Measurements from ENCODE around the gene AFAP1L1.

The AFAP1L1 gene

GRCh38 chr5:149367249-149367971 is 95.8 kb downstream of the AFAP1L1 start:
- TF ChIP-seq ZNF274 (IDR thresholded peaks at IDR 0.05; ENCODE audit: low read depth, low read length) = no peak

GRCh38 chr5:149367972-149368645 is 96.5 kb downstream of the AFAP1L1 start:
- no peak overlapping the region for H3K4me3 ChIP-seq (ENCODE audit: low read length)
- no peak for TF ChIP-seq ZNF274 (IDR thresholded peaks at IDR 0.05; ENCODE audit: low read depth, low read length)

More at GRCh38 chr5:149367249-149367971, 95.8 kb downstream of the AFAP1L1 start:
- H3K4me3 ChIP-seq (ENCODE audit: low read length) = no peak overlapping the region

GRCh38 chr5:149370878-149371277 is 99.2 kb downstream of the AFAP1L1 start:
- TF ChIP-seq ZNF274 (IDR thresholded peaks at IDR 0.05; ENCODE audit: low read depth, low read length) = no peak
- no peak overlapping the region for H3K4me3 ChIP-seq (ENCODE audit: low read length)

- H3K4me3 ChIP-seq (ENCODE audit: low read length) = no peak overlapping the region
- TF ChIP-seq ZNF274 (IDR thresholded peaks at IDR 0.05; ENCODE audit: low read depth, low read length) = no peak
Observed at GRCh38 chr5:149371296-149371962, 99.8 kb downstream of the AFAP1L1 start.

DNA sequence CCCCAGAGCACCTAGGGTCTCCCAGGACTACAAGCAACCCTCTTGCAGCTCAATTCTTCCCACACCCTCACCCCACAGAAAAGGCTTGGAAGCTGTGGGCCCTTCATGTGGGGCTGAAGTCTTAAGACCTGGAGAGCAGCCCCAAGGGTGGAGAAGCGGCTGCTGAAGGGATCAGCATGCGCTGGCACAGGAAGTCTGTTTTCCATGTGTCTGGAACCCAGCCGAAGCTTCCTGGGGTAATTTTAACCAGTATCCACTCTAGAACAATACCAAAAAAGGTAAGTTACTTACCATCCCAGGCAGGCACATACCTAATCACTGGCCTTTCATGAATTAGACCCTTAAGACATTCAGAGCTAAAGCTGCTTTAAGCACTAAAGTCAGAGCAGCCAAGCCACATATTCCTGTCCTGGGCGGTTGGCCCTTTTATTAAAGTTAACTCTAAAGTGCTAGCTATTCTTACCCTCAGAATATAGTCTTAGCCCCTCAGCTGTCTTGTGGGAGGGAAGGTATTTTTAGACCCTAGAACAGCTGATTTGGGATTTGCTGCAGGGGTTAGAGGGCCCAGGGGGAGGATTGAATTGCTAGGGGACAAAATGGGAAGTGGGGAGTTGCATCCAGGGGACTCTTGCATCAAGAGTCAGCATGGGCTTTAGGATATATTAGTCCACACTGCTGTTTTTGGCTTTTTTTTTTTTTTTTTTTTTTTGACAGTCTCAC is 100.6 kb downstream of the AFAP1L1 start:
- H3K4me3 ChIP-seq (ENCODE audit: low read length) = no peak overlapping the region
- TF ChIP-seq ZNF274 (IDR thresholded peaks at IDR 0.05; ENCODE audit: low read depth, low read length) = no peak

DNA sequence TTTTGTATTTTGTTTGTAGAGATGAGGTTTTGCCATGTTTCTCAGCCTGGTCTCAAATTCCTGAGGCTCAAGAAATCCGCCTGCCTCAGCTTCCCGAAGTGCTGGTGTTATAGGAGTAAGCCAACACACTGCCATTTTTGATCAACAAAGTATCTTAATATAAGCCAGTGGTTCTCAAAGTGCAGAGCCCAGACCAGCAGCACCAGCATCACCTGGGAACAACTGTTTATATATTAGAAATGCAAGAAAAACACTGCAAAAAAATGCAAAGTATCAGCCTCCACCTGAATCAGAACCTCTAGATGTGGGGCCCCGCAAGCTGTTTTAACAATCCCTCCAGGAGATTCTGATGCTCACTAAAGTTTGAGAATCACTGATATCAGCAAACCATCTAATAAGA is 101.3 kb downstream of the AFAP1L1 start:
- H3K4me3 ChIP-seq (ENCODE audit: low read length) = no peak overlapping the region
- TF ChIP-seq ZNF274 (IDR thresholded peaks at IDR 0.05; ENCODE audit: low read depth, low read length) = no peak

GRCh38 chr5:149374303-149374702 is 102.6 kb downstream of the AFAP1L1 start:
- no peak overlapping the region for H3K4me3 ChIP-seq (ENCODE audit: low read length)
- no peak for TF ChIP-seq ZNF274 (IDR thresholded peaks at IDR 0.05; ENCODE audit: low read depth, low read length)

GRCh38 chr5:149374801-149375200 is 103.1 kb downstream of the AFAP1L1 start:
- no peak overlapping the region for H3K4me3 ChIP-seq (ENCODE audit: low read length)
- TF ChIP-seq ZNF274 (IDR thresholded peaks at IDR 0.05; ENCODE audit: low read depth, low read length) = no peak

DNA sequence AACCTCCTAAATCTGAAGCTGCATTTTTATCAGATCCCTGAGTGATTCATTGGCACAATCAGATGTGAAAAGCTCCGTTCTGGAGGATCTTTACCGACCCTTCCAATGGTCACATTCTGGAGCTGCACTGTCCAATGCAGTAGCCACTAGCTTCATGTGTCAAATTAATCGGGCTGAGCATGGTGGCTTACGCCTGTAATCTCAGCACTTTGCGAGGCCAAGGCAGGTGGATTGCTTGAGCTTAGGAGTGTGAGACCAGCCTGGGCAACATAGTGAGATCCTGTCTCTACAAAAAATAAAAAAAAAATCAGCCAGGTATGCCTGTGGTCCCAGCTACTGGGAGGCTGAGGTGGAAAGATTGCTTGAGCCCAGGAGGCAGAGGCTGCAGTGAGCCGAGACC is 103.8 kb downstream of the AFAP1L1 start:
- no peak overlapping the region for H3K4me3 ChIP-seq (ENCODE audit: low read length)
- no peak for TF ChIP-seq ZNF274 (IDR thresholded peaks at IDR 0.05; ENCODE audit: low read depth, low read length)

GRCh38 chr5:149376104-149376503 is 104.4 kb downstream of the AFAP1L1 start:
- no peak for TF ChIP-seq ZNF274 (IDR thresholded peaks at IDR 0.05; ENCODE audit: low read depth, low read length)
- no peak overlapping the region for H3K4me3 ChIP-seq (ENCODE audit: low read length)

DNA sequence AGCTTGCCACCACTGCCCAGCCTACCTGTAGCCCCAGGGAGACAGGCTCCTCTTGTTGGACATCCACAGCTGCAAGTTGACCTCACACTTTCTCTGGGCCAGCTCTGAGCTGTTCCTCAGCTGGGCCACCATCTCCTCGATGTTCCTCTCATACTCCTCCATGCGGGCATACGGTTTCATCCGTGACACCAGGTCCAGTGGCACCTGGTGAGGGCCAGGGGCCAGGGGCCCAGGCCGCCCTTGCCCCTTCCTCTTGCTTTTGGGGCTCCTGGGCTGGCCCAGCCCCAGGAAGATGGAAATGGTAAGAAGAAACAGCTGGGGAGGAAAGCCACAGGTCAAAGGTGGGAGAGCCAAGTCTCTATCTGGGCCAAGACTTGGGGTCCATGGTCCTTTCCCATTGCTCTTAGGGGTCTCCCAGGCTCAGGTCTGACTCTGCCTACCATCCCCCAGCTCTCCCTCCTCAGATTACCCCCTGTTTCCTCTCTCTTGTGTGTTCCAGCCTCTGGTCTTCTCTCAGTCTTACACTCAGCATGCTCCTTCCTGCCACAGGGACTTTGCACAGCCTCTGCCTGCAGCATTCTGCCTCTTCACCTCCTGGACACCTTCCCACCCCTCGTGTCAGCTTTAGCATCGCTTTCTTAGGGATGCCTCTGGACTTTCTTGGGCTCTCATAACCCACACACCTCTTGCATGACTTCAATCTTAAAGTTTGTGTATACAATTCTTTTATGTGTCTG is 105.2 kb downstream of the AFAP1L1 start:
- no peak overlapping the region for H3K4me3 ChIP-seq (ENCODE audit: low read length)
- no peak for TF ChIP-seq ZNF274 (IDR thresholded peaks at IDR 0.05; ENCODE audit: low read depth, low read length)

DNA sequence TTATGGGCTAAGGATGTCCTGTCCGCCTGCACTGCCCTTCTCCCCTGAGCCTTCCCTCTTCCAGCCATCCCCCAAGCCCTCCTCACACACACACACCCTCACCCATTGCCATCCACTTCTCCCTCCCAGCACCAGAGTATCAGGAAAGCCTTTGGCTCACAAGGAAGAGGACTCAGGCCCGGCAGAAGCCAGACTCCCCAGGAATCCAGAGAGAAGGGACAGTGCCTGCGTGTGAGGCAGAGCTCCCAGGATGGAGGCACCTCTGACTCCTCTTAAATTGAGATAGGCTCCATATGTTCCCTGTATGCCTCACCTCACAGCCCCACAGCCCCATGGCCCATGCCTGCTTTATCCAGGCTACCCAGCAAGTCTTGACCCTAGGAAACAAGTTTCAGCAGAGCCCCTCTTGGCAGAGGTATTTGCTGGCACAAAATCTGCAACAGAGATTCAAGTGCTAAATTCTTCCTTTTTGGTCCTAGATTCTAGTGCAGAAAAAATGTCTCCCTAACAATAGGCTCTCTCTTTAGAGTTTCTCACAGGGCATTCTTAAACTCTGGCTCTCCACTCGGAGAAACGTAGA is 106.7 kb downstream of the AFAP1L1 start:
- TF ChIP-seq ZNF274 (IDR thresholded peaks at IDR 0.05; ENCODE audit: low read depth, low read length) = no peak
- no peak overlapping the region for H3K4me3 ChIP-seq (ENCODE audit: low read length)

- no peak for TF ChIP-seq ZNF274 (IDR thresholded peaks at IDR 0.05; ENCODE audit: low read depth, low read length)
- H3K4me3 ChIP-seq (ENCODE audit: low read length) = no peak within 1 kb of the TSS
Observed at GRCh38 chr5:149379177-149379761, 107.6 kb downstream of the AFAP1L1 start, which contains the start of gene IL17B. TSS of gene IL17B (minus strand) at chr5:149379292. CDS start at chr5:149379225, 67 bp downstream.
